ENCODE results near the gene HLA-B. TPM values are rescaled to one million over a fixed set of nuclear protein-coding genes. Genes with fewer than 3 reads are reported as not detected.

The HLA-B gene
- total RNA-seq, 1 experiment from 2014 or later = 87.4 TPM

DNA sequence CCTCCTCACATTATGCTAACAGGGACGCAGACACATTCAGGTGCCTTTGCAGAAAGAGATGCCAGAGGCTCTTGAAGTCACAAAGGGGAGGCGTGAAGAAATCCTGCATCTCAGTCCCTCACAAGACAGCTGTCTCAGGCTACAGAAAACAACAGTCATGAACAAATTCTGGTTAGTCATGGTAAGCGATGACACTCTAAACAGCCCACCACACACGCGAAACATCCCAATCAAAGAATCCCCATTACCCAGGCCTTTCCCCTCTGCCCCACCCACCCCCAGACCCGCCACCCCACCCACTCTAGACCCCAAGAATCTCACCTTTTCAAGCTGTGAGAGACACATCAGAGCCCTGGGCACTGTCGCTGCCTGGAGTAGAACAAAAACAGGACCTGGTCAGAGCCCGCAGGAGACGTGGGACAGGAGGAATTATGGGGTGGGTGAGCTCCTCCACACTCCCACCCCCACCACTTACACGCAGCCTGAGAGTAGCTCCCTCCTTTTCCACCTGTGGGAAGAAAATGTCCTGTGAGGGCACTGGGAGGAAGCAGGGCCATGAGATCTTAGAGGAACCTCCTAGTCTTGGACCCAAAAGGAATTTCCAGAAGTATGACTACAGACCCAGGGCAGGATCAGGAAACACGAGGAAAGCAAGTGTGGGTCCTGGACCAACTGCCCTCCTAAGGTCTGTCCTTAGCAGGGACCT lies 2.7 kb downstream of the HLA-B start:
- intact Hi-C loops (cut with micrococcal nuclease) = no loop called here
- ChIA-PET POLR2A (no interaction called here), CTCF (interaction anchor here (0.7 to 0.9 kb wide), 2 partner anchors 12 to 158 kb away, joined by 3 read pairs; no protein-coding TSS in a partner anchor)
- no peak overlapping the region for H3K4me3 Mint-ChIP-seq (ENCODE audit: unreplicated experiment)
- peaks cover 56% of the 10 kb centered on the region for H3K27me3 Mint-ChIP-seq (ENCODE audit: insufficient read depth, unreplicated experiment)
- peaks cover 7% of the 10 kb centered on the region for H3K36me3 Mint-ChIP-seq (ENCODE audit: insufficient read depth, unreplicated experiment)
- peaks cover 5% of the 10 kb centered on the region for H3K4me1 Mint-ChIP-seq (ENCODE audit: insufficient read depth, unreplicated experiment)
- no TSS peak for BruUV-seq (replicated peaks)
- no peak overlapping the region for H3K27ac Mint-ChIP-seq (ENCODE audit: low read depth, unreplicated experiment)
- DNase-seq (ENCODE audit: unreplicated experiment) = no peak
- TF ChIP-seq CTCF (IDR thresholded peaks at IDR 0.05; ENCODE audit: unreplicated experiment) = no peak
- no peaks in the 10 kb centered on the region for H3K9me3 Mint-ChIP-seq (ENCODE audit: unreplicated experiment)

DNA sequence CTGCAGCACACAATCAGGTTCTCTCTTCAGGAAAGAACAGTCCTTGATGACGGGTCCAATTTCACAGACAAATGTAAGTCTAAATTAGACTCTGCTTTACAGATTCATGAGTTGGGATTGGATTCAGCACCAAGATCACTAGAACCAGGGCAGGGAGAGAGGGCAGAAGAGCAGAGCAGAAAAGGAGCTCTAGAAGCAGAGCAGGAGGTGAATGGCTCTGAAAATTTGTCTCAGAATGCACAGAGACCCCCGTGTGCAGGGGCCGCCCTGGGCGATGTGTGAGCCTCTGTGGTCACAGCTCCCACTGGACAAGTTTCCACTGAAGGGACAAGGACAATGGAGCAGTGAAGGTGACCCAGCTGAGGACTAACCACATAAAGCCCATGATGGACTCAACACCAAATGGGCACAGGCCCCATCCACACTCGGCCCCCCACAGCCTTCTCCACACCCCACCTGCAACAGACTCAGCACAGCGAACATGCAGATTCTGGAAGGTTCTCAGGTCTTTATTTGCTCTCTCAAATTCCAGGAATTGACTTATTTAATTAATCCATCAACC lies 3.5 kb downstream of the HLA-B start:
- intact Hi-C loops (cut with micrococcal nuclease) = no loop called here
- Mint-ChIP-seq H3K27me3 (ENCODE audit: insufficient read depth, unreplicated experiment) (peaks cover 50% of the 10 kb centered on the region), H3K4me3 (ENCODE audit: unreplicated experiment) (no peak overlapping the region), H3K27ac (ENCODE audit: low read depth, unreplicated experiment) (no peak overlapping the region), H3K36me3 (ENCODE audit: insufficient read depth, unreplicated experiment) (peaks cover 7% of the 10 kb centered on the region), H3K4me1 (ENCODE audit: insufficient read depth, unreplicated experiment) (peaks cover 5% of the 10 kb centered on the region), H3K9me3 (ENCODE audit: unreplicated experiment) (no peaks in the 10 kb centered on the region)
- ChIA-PET POLR2A (no interaction called here), CTCF (interaction anchor here (0.5 kb wide), 1 partner anchor 49 kb away, joined by 3 read pairs; no protein-coding TSS in a partner anchor)
- DNase-seq (ENCODE audit: unreplicated experiment) = no peak
- no TSS peak for BruUV-seq (replicated peaks)
- TF ChIP-seq CTCF (IDR thresholded peaks at IDR 0.05; ENCODE audit: unreplicated experiment) = no peak

DNA sequence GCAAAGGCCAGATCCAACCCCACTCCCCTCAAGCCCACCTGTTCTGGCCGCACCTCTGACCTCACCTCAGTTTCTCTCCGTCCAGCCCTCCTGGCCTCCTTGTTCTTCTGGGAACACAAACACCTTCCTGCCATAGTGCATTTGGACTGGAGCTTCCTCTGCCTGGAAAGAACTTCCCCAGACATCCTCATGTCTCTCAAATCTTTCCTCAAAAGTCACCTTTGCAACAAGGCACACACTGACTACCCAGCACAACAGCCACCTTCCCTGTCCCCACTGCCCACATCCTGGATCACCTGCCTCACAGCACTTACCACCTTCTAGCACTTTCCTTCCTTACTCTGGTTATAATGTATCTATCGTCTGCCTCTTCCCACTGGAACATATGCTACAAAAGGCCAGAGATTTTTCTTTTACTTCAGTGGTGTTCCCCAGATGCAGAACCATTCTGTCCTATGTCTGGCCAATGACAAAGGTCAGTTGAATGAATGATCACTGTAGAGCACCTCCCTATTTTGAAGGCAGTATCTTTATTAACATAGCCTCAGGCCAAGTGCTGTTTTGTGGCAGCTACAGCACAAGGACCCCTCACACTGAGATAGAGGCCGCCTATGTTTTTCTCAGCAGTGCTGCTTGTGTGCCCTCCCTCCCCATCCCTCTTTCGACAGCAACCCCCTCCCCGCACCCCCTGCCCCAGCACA lies 4.1 kb downstream of the HLA-B start:
- POLR2A ChIA-PET = no interaction called here
- Mint-ChIP-seq H3K9me3 (ENCODE audit: unreplicated experiment) (no peaks in the 10 kb centered on the region), H3K36me3 (ENCODE audit: insufficient read depth, unreplicated experiment) (peaks cover 7% of the 10 kb centered on the region), H3K27ac (ENCODE audit: low read depth, unreplicated experiment) (no peak overlapping the region), H3K4me3 (ENCODE audit: unreplicated experiment) (no peak overlapping the region), H3K27me3 (ENCODE audit: insufficient read depth, unreplicated experiment) (peaks cover 44% of the 10 kb centered on the region), H3K4me1 (ENCODE audit: insufficient read depth, unreplicated experiment) (no peaks in the 10 kb centered on the region)
- TF ChIP-seq CTCF (IDR thresholded peaks at IDR 0.05; ENCODE audit: unreplicated experiment) = no peak
- BruUV-seq (replicated peaks) = no TSS peak
- DNase-seq (ENCODE audit: unreplicated experiment) = no peak
- intact Hi-C loops (cut with micrococcal nuclease) = no loop called here
- CTCF ChIA-PET = interaction anchor here (0.5 to 0.7 kb wide), 2 partner anchors 50 to 250 kb away, joined by 3 read pairs; no protein-coding TSS in a partner anchor

DNA sequence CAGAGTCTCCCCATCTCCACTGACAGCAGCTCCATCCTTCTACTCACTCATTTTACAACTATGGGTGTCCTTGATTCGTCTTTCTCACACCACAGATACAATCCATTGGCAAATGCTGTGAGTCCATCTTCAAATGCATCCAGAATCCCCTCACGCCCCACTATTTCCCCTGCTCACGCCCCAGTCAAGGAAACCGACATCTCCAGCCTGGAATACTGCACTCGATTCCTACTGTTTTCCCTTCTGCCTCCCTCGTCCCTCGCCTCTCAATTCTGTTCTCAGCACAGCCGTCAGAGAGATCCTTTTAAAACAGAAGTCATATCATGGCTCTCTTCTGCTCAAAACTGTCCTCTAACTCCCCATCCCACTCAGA lies 4.7 kb downstream of the HLA-B start:
- no peak for TF ChIP-seq CTCF (IDR thresholded peaks at IDR 0.05; ENCODE audit: unreplicated experiment)
- Mint-ChIP-seq H3K36me3 (ENCODE audit: insufficient read depth, unreplicated experiment) (peaks cover 7% of the 10 kb centered on the region), H3K27ac (ENCODE audit: low read depth, unreplicated experiment) (no peak overlapping the region), H3K27me3 (ENCODE audit: insufficient read depth, unreplicated experiment) (peaks cover 38% of the 10 kb centered on the region), H3K4me3 (ENCODE audit: unreplicated experiment) (no peak overlapping the region), H3K4me1 (ENCODE audit: insufficient read depth, unreplicated experiment) (no peaks in the 10 kb centered on the region), H3K9me3 (ENCODE audit: unreplicated experiment) (no peaks in the 10 kb centered on the region)
- CTCF ChIA-PET = interaction anchor here (0.7 to 1.0 kb wide), 2 partner anchors 31 to 249 kb away, joined by 3 to 4 read pairs; no protein-coding TSS in a partner anchor
- intact Hi-C loops (cut with micrococcal nuclease) = no loop called here
- DNase-seq (ENCODE audit: unreplicated experiment) = no peak
- BruUV-seq (replicated peaks) = no TSS peak
- POLR2A ChIA-PET = no interaction called here

All from MCF 10A (cell line).